Right lobe of liver (tissue), 4 donors: Measurements from ENCODE around the gene PRDX4.

Experiments used
- POLR2A ChIP-seq: fragments of 450-650 bp; IDR thresholded peaks from one replicate; pipeline ENCODE4 v1.6.1; 2017; ENCODE audit warnings: antibody characterized with exemption, mild to moderate bottlenecking
- TF ChIP-seq, protein P1 (sequence below), 4 donors: fragments of 200-600 bp in 3 of 4; fragments of 450-650 bp in 1 of 4; IDR thresholded peaks; one replicate each; pipeline versions ENCODE4 v1.5.1 to v1.8.0; 2016 to 2022; ENCODE audit warnings: antibody characterized with exemption in 4 of 4, mild to moderate bottlenecking in 2 of 4
- donor health status: DM: no; HTN: no; CAD: no.
- donor health status: DM: no; HTN: no; CAD: no.
- donor health status: DM: no; HTN: yes; CAD: no.

DNA sequence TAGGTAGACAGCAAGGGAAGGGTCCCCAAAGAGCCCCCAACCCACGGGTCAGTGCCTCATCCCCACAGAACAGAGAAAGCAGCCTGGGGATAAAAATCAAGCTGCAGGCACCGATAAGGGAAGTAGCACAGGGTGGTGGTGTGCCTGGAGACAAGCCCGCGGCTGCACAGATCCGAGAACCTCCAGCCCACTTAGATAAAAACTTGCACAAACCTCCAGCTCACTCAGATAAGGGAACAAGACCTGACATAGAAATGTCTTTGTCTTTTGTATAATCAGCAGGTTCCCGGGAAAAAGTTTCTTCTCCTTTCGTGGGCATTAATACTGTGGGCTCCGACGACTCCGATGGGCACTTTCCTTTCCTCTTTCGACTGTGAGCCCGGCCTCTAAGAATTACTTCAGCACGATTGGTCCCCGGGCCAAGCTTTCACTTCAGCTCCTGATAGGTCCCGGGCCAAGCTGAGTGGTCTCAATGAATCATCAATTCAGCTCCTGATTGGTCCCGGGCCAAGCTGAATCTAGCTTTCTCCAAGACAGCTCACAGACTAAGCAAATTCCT lies 32.4 kb downstream of the PRDX4 start:
- TF ChIP-seq, protein P1, sequence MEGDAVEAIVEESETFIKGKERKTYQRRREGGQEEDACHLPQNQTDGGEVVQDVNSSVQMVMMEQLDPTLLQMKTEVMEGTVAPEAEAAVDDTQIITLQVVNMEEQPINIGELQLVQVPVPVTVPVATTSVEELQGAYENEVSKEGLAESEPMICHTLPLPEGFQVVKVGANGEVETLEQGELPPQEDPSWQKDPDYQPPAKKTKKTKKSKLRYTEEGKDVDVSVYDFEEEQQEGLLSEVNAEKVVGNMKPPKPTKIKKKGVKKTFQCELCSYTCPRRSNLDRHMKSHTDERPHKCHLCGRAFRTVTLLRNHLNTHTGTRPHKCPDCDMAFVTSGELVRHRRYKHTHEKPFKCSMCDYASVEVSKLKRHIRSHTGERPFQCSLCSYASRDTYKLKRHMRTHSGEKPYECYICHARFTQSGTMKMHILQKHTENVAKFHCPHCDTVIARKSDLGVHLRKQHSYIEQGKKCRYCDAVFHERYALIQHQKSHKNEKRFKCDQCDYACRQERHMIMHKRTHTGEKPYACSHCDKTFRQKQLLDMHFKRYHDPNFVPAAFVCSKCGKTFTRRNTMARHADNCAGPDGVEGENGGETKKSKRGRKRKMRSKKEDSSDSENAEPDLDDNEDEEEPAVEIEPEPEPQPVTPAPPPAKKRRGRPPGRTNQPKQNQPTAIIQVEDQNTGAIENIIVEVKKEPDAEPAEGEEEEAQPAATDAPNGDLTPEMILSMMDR (IDR thresholded peaks at IDR 0.05) = no peak
- TF ChIP-seq POLR2A = no peak
